HG03442 (cell line): ENCODE data around the gene CCDC82.

ENCODE experiments used
- ATAC-seq: cut with Tn5 transposase; IDR thresholded peaks from one replicate; pipeline ENCODE4 v1.9.1; 2021; ENCODE audit warnings: mild to moderate bottlenecking, moderate library complexity; ENCODE audit not compliant: unreplicated experiment

The CCDC82 gene

GRCh38 chr11:96309016-96309642 is 80.6 kb downstream of the CCDC82 start:
- ATAC-seq = no peak

GRCh38 chr11:96307776-96308140 is 82.0 kb downstream of the CCDC82 start:
- no peak for ATAC-seq

- ATAC-seq = no peak
These were observed 82.6 kb downstream of the CCDC82 start for GRCh38 chr11:96306933-96307775.

GRCh38 chr11:96306600-96306932 is 83.1 kb downstream of the CCDC82 start:
- ATAC-seq = no peak

GRCh38 chr11:96306071-96306470 is 83.6 kb downstream of the CCDC82 start:
- ATAC-seq = no peak

- no peak for ATAC-seq
These were observed 85.7 kb downstream of the CCDC82 start for GRCh38 chr11:96303980-96304379.

- ATAC-seq = no peak
These were observed 86.6 kb downstream of the CCDC82 start for GRCh38 chr11:96303064-96303463.
